Mucosa of descending colon (tissue), 3 donors: ENCODE measurements around the gene RUNDC3A. TPM values are rescaled to one million over a fixed set of nuclear protein-coding genes. Genes with fewer than 3 reads are reported as not detected.

Experiments
- ATAC-seq: fragments of 200-7000 bp; cut with Tn5 transposase; one replicate; pipeline ENCODE4 v1.9.1; 2020; ENCODE audit warnings: mild to moderate bottlenecking, moderate library complexity
- DNase-seq, 3 donors: peaks; one replicate each; pipeline ENCODE4 v3.0.0-alpha.2; 2020
- H3K36me3 ChIP-seq: fragments of 200-600 bp; one replicate; pipeline ENCODE4 v1.8.0; 2021; ENCODE audit warnings: low read depth, mild to moderate bottlenecking
- H3K4me1 ChIP-seq: fragments of 200-600 bp; one replicate; pipeline ENCODE4 v1.8.0; 2021; ENCODE audit warnings: low read depth, mild to moderate bottlenecking
- H3K4me3 ChIP-seq: fragments of 200-600 bp; one replicate; pipeline ENCODE4 v1.8.0; 2021; ENCODE audit warnings: mild to moderate bottlenecking
- H3K9me3 ChIP-seq: fragments of 200-600 bp; one replicate; pipeline ENCODE4 v1.8.0; 2021; ENCODE audit warnings: mild to moderate bottlenecking
- intact Hi-C, 2 donors: fragments of 100-400 bp; cut with DNase I in 1 of 2; cut with micrococcal nuclease in 1 of 2; formaldehyde crosslinking; loops; one replicate each; pipeline versions ENCODE4 v1.11.0 to v1.11.1; 2022; cut with DNase I, micrococcal nuclease
- total RNA-seq, 3 donors: library from RNA; stranded (reverse); fragmentation: NEBNext Ultra II Directional in 2 of 3; extraction: Animal tissue kit (Norgen Biotek cat#: 25700) in 2 of 3; gene quantifications; one replicate each; pipeline versions ENCODE4 v1.2.1 to v1.2.4, GENCODE V29; 2021 to 2023
- TF ChIP-seq, protein P1 (sequence below): fragments of 200-600 bp; IDR thresholded peaks from one replicate; pipeline ENCODE4 v1.8.0; 2022; ENCODE audit warnings: antibody characterized with exemption, mild to moderate bottlenecking
- donor health status: DM: no; HTN: no; CAD: no; lungs with moderate emphysema.
- donor health status: DM: no; HTN: no; CAD: no.
- donor health status: DM: no; HTN: yes; CAD: no.

The RUNDC3A gene
- total RNA-seq, 3 donors from 2014 or later = 0.34 to 3.7 (median 1.4) TPM

DNA sequence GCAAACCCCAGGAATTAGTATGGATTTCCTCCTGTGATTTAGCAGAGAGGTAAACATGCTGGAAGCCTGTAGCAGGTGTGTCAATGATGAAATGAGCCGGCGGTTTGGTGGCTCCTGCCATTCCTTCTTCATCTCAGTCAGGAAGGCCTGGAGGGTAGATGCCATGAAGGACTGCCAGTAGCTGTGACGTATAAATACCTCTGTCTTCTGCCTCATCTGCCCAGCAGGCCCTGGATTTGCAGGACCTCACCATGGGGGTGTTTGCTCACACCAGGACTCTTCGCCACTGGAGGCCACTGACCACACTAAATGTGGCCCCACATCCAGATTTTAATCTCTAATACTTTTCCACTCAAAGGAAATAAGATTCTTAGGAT lies 24.4 kb upstream of the RUNDC3A start:
- TF ChIP-seq, protein P1, sequence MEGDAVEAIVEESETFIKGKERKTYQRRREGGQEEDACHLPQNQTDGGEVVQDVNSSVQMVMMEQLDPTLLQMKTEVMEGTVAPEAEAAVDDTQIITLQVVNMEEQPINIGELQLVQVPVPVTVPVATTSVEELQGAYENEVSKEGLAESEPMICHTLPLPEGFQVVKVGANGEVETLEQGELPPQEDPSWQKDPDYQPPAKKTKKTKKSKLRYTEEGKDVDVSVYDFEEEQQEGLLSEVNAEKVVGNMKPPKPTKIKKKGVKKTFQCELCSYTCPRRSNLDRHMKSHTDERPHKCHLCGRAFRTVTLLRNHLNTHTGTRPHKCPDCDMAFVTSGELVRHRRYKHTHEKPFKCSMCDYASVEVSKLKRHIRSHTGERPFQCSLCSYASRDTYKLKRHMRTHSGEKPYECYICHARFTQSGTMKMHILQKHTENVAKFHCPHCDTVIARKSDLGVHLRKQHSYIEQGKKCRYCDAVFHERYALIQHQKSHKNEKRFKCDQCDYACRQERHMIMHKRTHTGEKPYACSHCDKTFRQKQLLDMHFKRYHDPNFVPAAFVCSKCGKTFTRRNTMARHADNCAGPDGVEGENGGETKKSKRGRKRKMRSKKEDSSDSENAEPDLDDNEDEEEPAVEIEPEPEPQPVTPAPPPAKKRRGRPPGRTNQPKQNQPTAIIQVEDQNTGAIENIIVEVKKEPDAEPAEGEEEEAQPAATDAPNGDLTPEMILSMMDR = no peak
- no peaks in the 10 kb centered on the region for H3K36me3 ChIP-seq
- intact Hi-C loops = no loop called here
- no peaks in the 10 kb centered on the region for H3K9me3 ChIP-seq
- H3K4me1 ChIP-seq = peaks cover 11% of the 10 kb centered on the region
- DNase-seq (no peak), ATAC-seq (no peak)
- no peak overlapping the region for H3K4me3 ChIP-seq

DNA sequence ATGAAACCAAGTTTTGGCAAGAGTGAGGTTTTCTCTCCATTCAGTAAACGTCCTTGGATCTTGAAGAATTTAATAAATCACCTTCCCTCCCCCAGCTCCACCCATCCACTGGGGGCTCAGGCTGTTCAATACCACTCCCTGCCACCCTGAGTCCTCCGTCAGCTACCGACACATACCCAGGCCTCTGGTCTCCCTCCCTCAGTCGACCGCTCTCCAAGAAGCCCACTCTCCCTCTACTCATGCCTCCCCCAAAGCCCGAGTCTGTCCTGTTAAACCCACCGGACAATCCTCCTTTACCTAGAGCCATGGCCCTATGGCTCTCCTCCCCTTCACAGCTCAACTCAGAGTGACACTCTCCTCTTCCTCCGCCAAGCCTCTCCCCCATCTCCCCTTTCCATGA lies 20.8 kb upstream of the RUNDC3A start:
- no peak for DNase-seq

DNA sequence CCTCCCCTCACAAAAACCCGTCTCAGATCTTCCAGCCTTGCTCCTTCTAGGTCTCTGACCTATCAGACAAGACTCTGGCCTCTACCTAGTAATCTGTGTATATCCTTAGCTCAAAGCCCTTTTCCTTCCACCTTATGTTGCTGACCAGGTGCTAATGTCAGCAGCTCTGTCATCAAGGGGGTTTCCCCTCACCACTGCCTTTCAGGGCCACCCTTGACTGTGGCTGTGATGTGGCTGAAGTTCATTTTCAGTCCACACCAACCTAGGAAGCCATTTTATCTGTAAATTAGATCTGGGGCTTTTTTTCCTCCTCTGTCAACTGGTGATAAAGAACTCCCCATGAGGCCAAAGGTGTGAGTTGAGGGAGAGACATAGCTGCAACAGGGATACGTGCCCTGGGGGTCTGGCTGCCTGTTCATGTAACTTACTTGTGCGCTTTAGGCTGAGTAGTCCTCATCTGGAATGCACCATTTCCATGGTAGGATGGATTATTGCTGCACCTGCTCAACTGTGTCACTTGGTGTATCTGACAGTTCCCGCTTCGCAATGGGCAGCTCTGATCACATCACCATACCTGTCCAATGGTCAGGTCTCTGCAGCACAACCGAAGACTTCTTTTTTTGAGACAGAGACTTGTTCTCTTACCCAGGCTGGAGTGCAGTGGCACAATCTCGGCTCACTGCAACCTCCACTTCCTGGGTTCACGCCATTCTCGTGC lies 14.7 kb upstream of the RUNDC3A start:
- intact Hi-C loops = no loop called here
- H3K36me3 ChIP-seq = no peaks in the 10 kb centered on the region

More for the DNA sequence above, 20.8 kb upstream of the RUNDC3A start:
- no peak overlapping the region for H3K4me3 ChIP-seq
- H3K4me1 ChIP-seq = no peaks in the 10 kb centered on the region
- no peak for ATAC-seq
- TF ChIP-seq, protein P1 = no peak
- intact Hi-C loops = no loop called here
- H3K36me3 ChIP-seq = no peaks in the 10 kb centered on the region
- no peaks in the 10 kb centered on the region for H3K9me3 ChIP-seq

DNA sequence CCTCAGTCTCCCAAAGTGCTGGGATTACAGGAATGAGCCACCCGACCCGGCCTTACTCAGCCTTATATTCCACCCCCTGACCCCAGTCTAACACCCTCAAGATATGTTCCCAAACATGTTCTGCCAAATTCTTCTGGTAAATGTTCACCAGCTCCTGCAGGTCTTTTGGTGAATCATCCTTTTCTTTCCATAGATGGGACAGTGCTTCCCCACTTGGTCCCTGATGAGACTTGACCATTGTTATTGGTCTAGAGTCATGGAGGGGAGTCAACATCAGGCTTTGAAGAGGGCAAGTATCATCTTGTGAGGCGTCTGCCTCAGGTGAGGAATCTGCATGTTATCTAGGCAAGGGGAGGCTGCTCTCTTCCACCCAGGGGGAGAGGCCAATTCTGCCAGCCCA lies 10.4 kb upstream of the RUNDC3A start:
- H3K4me1 ChIP-seq = no peaks in the 10 kb centered on the region
- intact Hi-C loops = no loop called here
- H3K36me3 ChIP-seq = no peaks in the 10 kb centered on the region
- DNase-seq (no peak), ATAC-seq (no peak)
- no peaks in the 10 kb centered on the region for H3K9me3 ChIP-seq
- no peak overlapping the region for H3K4me3 ChIP-seq
- TF ChIP-seq, protein P1 = no peak

More for the DNA sequence above, 14.7 kb upstream of the RUNDC3A start:
- no peaks in the 10 kb centered on the region for H3K9me3 ChIP-seq
- TF ChIP-seq, protein P1 = no peak
- DNase-seq (no peak), ATAC-seq (no peak)
- no peaks in the 10 kb centered on the region for H3K4me1 ChIP-seq
- H3K4me3 ChIP-seq = no peak overlapping the region

DNA sequence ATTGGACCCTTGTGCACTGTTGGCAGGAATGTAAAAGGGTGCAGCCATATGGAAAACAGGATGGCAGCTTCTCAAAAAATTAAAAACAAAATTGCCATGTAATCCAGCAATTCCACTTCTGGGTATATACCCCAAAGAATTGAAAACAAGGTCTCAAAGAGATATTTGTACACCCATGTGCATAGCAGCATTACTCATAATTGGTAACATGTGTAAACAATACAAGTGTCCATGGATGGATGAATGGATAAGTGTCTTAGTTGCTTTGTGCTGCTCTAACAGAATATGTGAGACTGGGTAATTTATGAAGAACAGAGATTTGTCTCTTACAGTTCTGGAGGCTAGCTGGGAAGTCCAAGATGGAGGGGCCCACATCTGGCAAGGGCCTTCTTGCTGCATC lies 3.8 kb upstream of the RUNDC3A start:
- intact Hi-C loops = no loop called here
- ATAC-seq = no peak
- H3K4me1 ChIP-seq = peaks cover 11% of the 10 kb centered on the region
- TF ChIP-seq, protein P1 = no peak
- no peak for DNase-seq
- H3K9me3 ChIP-seq = no peaks in the 10 kb centered on the region
- H3K36me3 ChIP-seq = no peaks in the 10 kb centered on the region
- no peak overlapping the region for H3K4me3 ChIP-seq
